Measurements from ENCODE around the gene DHX34.
"Not testable (repeated sequence)": the region's sequence is repeated elsewhere in the genome, so short reads cannot be mapped to it uniquely, and the experiment has no call there.

DHX34 gene

GRCh38 chr19:47348819-47349795 is at the start of gene DHX34:
TSS of gene DHX34 (plus strand) at chr19:47349315. CDS start at chr19:47353031, 3,716 bp downstream.
- DNase-seq, result peak; percentile 99

GRCh38 chr19:47300867-47301266 is 48.2 kb upstream of the DHX34 start:
- DNase-seq, result not testable (repeated sequence)

GRCh38 chr19:47302249-47302648 is 46.9 kb upstream of the DHX34 start:
- no peak for DNase-seq

- no peak for DNase-seq
Measured at GRCh38 chr19:47303966-47304365, 45.1 kb upstream of the DHX34 start.

GRCh38 chr19:47305309-47305751 is 43.8 kb upstream of the DHX34 start:
- DNase-seq, result peak; percentile 13

- DNase-seq, result no peak
Measured at GRCh38 chr19:47306303-47306702, 42.8 kb upstream of the DHX34 start.

- DNase-seq, result no peak
Measured at GRCh38 chr19:47309038-47309437, 40.1 kb upstream of the DHX34 start.

GRCh38 chr19:47309608-47310007 is 39.5 kb upstream of the DHX34 start, which contains the start of gene C5AR1:
TSS of gene C5AR1 (plus strand) at chr19:47309861. CDS start at chr19:47309896, 35 bp downstream.
- no peak for DNase-seq

GRCh38 chr19:47310323-47310722 is 38.8 kb upstream of the DHX34 start:
- no peak for DNase-seq

- DNase-seq, result no peak
Measured at GRCh38 chr19:47310819-47311218, 38.3 kb upstream of the DHX34 start.

- no peak for DNase-seq
Measured at GRCh38 chr19:47312366-47313006, 36.6 kb upstream of the DHX34 start.

- DNase-seq, result no peak
Measured at GRCh38 chr19:47313754-47314295, 35.3 kb upstream of the DHX34 start.

GRCh38 chr19:47315125-47315821 is 33.8 kb upstream of the DHX34 start:
- no peak for DNase-seq

GRCh38 chr19:47316513-47316912 is 32.6 kb upstream of the DHX34 start:
- no peak for DNase-seq

GRCh38 chr19:47319923-47320871 is 28.9 kb upstream of the DHX34 start:
- no peak for DNase-seq

GRCh38 chr19:47321630-47322029 is 27.5 kb upstream of the DHX34 start:
- DNase-seq, result no peak

- no peak for DNase-seq
Measured at GRCh38 chr19:47322058-47322457, 27.1 kb upstream of the DHX34 start.

- no peak for DNase-seq
Measured at GRCh38 chr19:47323409-47323808, 25.7 kb upstream of the DHX34 start.

GRCh38 chr19:47323872-47324271 is 25.2 kb upstream of the DHX34 start:
- no peak for DNase-seq

GRCh38 chr19:47324502-47324901 is 24.6 kb upstream of the DHX34 start:
- DNase-seq, result no peak

GRCh38 chr19:47330466-47330869 is 18.6 kb upstream of the DHX34 start:
- DNase-seq, result no peak

- no peak for DNase-seq
Measured at GRCh38 chr19:47331490-47331889, 17.6 kb upstream of the DHX34 start.
